ENCODE results near the gene PITPNC1.
"Not testable (repeated sequence)": the region's sequence is repeated elsewhere in the genome, so short reads cannot be mapped to it uniquely, and the experiment has no call there.

The PITPNC1 gene

GRCh38 chr17:67366193-67367157 lies 10.6 kb upstream of the PITPNC1 start, which contains the start of gene PSMD12:
PSMD12 (minus strand) TSS chr17:67366577; CDS start chr17:67366519, 58 bp downstream.
- in situ Hi-C loops (cut with MboI; ENCODE audit: low sequenced_read_pairs) = loop anchor here (25.0 kb wide), 1 partner anchor 321 kb away; no protein-coding TSS in a partner anchor

GRCh38 chr17:67369676-67370075 lies 7.4 kb upstream of the PITPNC1 start:
- in situ Hi-C loops (cut with MboI; ENCODE audit: low sequenced_read_pairs) = loop anchor here (25.0 kb wide), 1 partner anchor 318 kb away; no protein-coding TSS in a partner anchor

GRCh38 chr17:67372751-67373150 lies 4.3 kb upstream of the PITPNC1 start:
- in situ Hi-C loops (cut with MboI; ENCODE audit: low sequenced_read_pairs) = loop anchor here (25.0 kb wide), 1 partner anchor 315 kb away; no protein-coding TSS in a partner anchor

GRCh38 chr17:67374329-67375053 lies 2.6 kb upstream of the PITPNC1 start:
- in situ Hi-C loops (cut with MboI; ENCODE audit: low sequenced_read_pairs) = loop anchor here (25.0 kb wide), 1 partner anchor 313 kb away; no protein-coding TSS in a partner anchor

- in situ Hi-C loops (cut with MboI; ENCODE audit: low sequenced_read_pairs) = no loop called here
These were observed 2.0 kb upstream of the PITPNC1 start for GRCh38 chr17:67375054-67375427.

- in situ Hi-C loops (cut with MboI; ENCODE audit: low sequenced_read_pairs) = no loop called here
These were observed 1.4 kb upstream of the PITPNC1 start for GRCh38 chr17:67375716-67376115.

GRCh38 chr17:67376415-67376736 lies 705 bp upstream of the PITPNC1 start:
- in situ Hi-C loops (cut with MboI; ENCODE audit: low sequenced_read_pairs) = no loop called here

- in situ Hi-C loops (cut with MboI; ENCODE audit: low sequenced_read_pairs) = no loop called here
These were observed 690 bp downstream of the PITPNC1 start for GRCh38 chr17:67377488-67378453.

- in situ Hi-C loops (cut with MboI; ENCODE audit: low sequenced_read_pairs) = no loop called here
These were observed 1.6 kb downstream of the PITPNC1 start for GRCh38 chr17:67378454-67379250.

GRCh38 chr17:67379251-67379630 lies 2.2 kb downstream of the PITPNC1 start:
- in situ Hi-C loops (cut with MboI; ENCODE audit: low sequenced_read_pairs) = no loop called here

GRCh38 chr17:67381929-67382257 lies 4.8 kb downstream of the PITPNC1 start:
- in situ Hi-C loops (cut with MboI; ENCODE audit: low sequenced_read_pairs) = no loop called here

GRCh38 chr17:67385122-67385988 lies 8.3 kb downstream of the PITPNC1 start:
- in situ Hi-C loops (cut with MboI; ENCODE audit: low sequenced_read_pairs) = no loop called here

GRCh38 chr17:67386965-67387551 lies 10.0 kb downstream of the PITPNC1 start:
- in situ Hi-C loops (cut with MboI; ENCODE audit: low sequenced_read_pairs) = no loop called here

- in situ Hi-C loops (cut with MboI; ENCODE audit: low sequenced_read_pairs) = not testable (repeated sequence)
These were observed 11.5 kb downstream of the PITPNC1 start for GRCh38 chr17:67388536-67388935.

GRCh38 chr17:67388986-67389385 lies 11.9 kb downstream of the PITPNC1 start:
- in situ Hi-C loops (cut with MboI; ENCODE audit: low sequenced_read_pairs) = no loop called here

GRCh38 chr17:67390006-67390645 lies 13.0 kb downstream of the PITPNC1 start:
- in situ Hi-C loops (cut with MboI; ENCODE audit: low sequenced_read_pairs) = no loop called here

GRCh38 chr17:67390646-67391361 lies 13.7 kb downstream of the PITPNC1 start:
- in situ Hi-C loops (cut with MboI; ENCODE audit: low sequenced_read_pairs) = no loop called here

Data from HL-60/S4 treated with phorbol 12-myristate 13-acetate at 8.2 ng/mL for 4 days and 3 days (cell line).